Measurements from ENCODE around the gene DDX50.
"Not testable (repeated sequence)": the region's sequence is repeated elsewhere in the genome, so short reads cannot be mapped to it uniquely, and the experiment has no call there.

The DDX50 gene

GRCh38 chr10:68901105-68901927 is at the start of gene DDX50:
TSS of gene DDX50 (plus strand) at chr10:68901315. CDS start at chr10:68901385, 70 bp downstream.
- peak; percentile 95 for DNase-seq (ENCODE audit: low read depth)

- DNase-seq (ENCODE audit: low read depth) = no peak
Measured at GRCh38 chr10:68856352-68856751, 44.8 kb upstream of the DDX50 start.

GRCh38 chr10:68857005-68857404 is 44.1 kb upstream of the DDX50 start:
- no peak for DNase-seq (ENCODE audit: low read depth)

- DNase-seq (ENCODE audit: low read depth) = no peak
Measured at GRCh38 chr10:68861253-68861652, 39.9 kb upstream of the DDX50 start.

- DNase-seq (ENCODE audit: low read depth) = no peak
Measured at GRCh38 chr10:68864611-68865010, 36.5 kb upstream of the DDX50 start.

GRCh38 chr10:68868173-68868572 is 32.9 kb upstream of the DDX50 start:
- not testable (repeated sequence) for DNase-seq (ENCODE audit: low read depth)

- no peak for DNase-seq (ENCODE audit: low read depth)
Measured at GRCh38 chr10:68869623-68870022, 31.5 kb upstream of the DDX50 start.

- no peak for DNase-seq (ENCODE audit: low read depth)
Measured at GRCh38 chr10:68870061-68870460, 31.1 kb upstream of the DDX50 start.

GRCh38 chr10:68870545-68871104 is 30.5 kb upstream of the DDX50 start:
- no peak for DNase-seq (ENCODE audit: low read depth)

- DNase-seq (ENCODE audit: low read depth) = no peak
Measured at GRCh38 chr10:68871105-68871711, 29.9 kb upstream of the DDX50 start.

GRCh38 chr10:68871731-68872342 is 29.3 kb upstream of the DDX50 start:
- no peak for DNase-seq (ENCODE audit: low read depth)

- no peak for DNase-seq (ENCODE audit: low read depth)
Measured at GRCh38 chr10:68876246-68877138, 24.6 kb upstream of the DDX50 start.

GRCh38 chr10:68877482-68878110 is 23.5 kb upstream of the DDX50 start:
- DNase-seq (ENCODE audit: low read depth) = no peak

- no peak for DNase-seq (ENCODE audit: low read depth)
Measured at GRCh38 chr10:68878496-68878895, 22.6 kb upstream of the DDX50 start.

GRCh38 chr10:68879628-68880027 is 21.5 kb upstream of the DDX50 start:
- no peak for DNase-seq (ENCODE audit: low read depth)

- DNase-seq (ENCODE audit: low read depth) = no peak
Measured at GRCh38 chr10:68880181-68880580, 20.9 kb upstream of the DDX50 start.

- DNase-seq (ENCODE audit: low read depth) = no peak
Measured at GRCh38 chr10:68895041-68895440, 6.1 kb upstream of the DDX50 start.

GRCh38 chr10:68897336-68897741 is 3.8 kb upstream of the DDX50 start:
- DNase-seq (ENCODE audit: low read depth) = peak; percentile 26

- DNase-seq (ENCODE audit: low read depth) = no peak
Measured at GRCh38 chr10:68899186-68899745, 1.8 kb upstream of the DDX50 start.

- DNase-seq (ENCODE audit: low read depth) = peak; percentile 34
Measured at GRCh38 chr10:68900427-68901104, 549 bp upstream of the DDX50 start.

Measured in HS-27A (cell line).